ENCODE data around the gene PKIG. TPM values are rescaled to one million over a fixed set of nuclear protein-coding genes. Genes with fewer than 3 reads are reported as not detected.

PKIG gene
- total RNA-seq, 1 experiment from 2014 or later = 27.0 TPM

- no CpG with 5 or more reads among the region's 2 CpGs for WGBS (ENCODE audit: extremely low coverage, insufficient read length, low lambda C conversion rate)
- Histone ChIP-seq H2BK5ac (ENCODE audit: insufficient read length, low read length) (no peak overlapping the region), H3K9ac (ENCODE audit: extremely low read depth, insufficient read length, low read length) (no peak overlapping the region), H3T11ph (ENCODE audit: low read length) (no peak overlapping the region), H3K27me3 (ENCODE audit: insufficient read depth, low read length) (no peaks in the 10 kb centered on the region), H2BK12ac (ENCODE audit: insufficient read length, low read depth, low read length) (no peak overlapping the region), H2AK5ac (ENCODE audit: insufficient read length, low read length) (no peak overlapping the region), H3K27ac (ENCODE audit: insufficient read length, low read depth, low read length) (no peak overlapping the region), H3K23ac (ENCODE audit: insufficient read length, low read depth, low read length) (no peak overlapping the region), H3K79me1 (ENCODE audit: insufficient read depth, low read depth, low read length, poor library complexity, severe bottlenecking) (no peaks in the 10 kb centered on the region), H4K8ac (replicated peaks; ENCODE audit: insufficient read length, low read depth, low read length) (no peak overlapping the region), H3K14ac (ENCODE audit: insufficient read depth, low read length) (no peak overlapping the region), H3K56ac (ENCODE audit: insufficient read length, low read depth, low read length) (no peak overlapping the region), H4K91ac (ENCODE audit: insufficient read length, low read depth, low read length) (no peak overlapping the region), H3K79me2 (ENCODE audit: insufficient read depth, low read length) (no peaks in the 10 kb centered on the region), H3K4me2 (ENCODE audit: insufficient read depth, insufficient read length, low read length) (no peak overlapping the region), H2BK120ac (ENCODE audit: low read depth, low read length, poor library complexity, severe bottlenecking) (no peak overlapping the region), H2BK20ac (ENCODE audit: low read depth, low read length, poor library complexity, severe bottlenecking) (no peak overlapping the region), H4K5ac (ENCODE audit: insufficient read length, low read depth, low read length) (no peak overlapping the region), H2AFZ (ENCODE audit: low read length) (no peak overlapping the region), H3K4ac (ENCODE audit: low read depth, low read length) (no peak overlapping the region), H3K18ac (ENCODE audit: insufficient read length, low read depth, low read length) (no peak overlapping the region), H3K4me1 (ENCODE audit: insufficient read depth, low read length) (peaks cover 8% of the 10 kb centered on the region; the same call in 1 of the 2 replicates), H3K9me3 (ENCODE audit: control insufficient read depth, low read depth, low read length) (no peaks in the 10 kb centered on the region), H2BK15ac (ENCODE audit: low read depth, low read length) (no peak overlapping the region), H3K23me2 (ENCODE audit: insufficient read length, low read depth, low read length, poor library complexity, severe bottlenecking) (no peaks in the 10 kb centered on the region), H4K20me1 (ENCODE audit: control insufficient read depth, insufficient read depth, insufficient read length) (no peaks in the 10 kb centered on the region)
- Mint-ChIP-seq H3K4me1 (peaks cover 39 to 51% of the 10 kb centered on the region in 2 experiments), H3K27me3 (ENCODE audit: low read depth) (no peaks in the 10 kb centered on the region), H3K9me3 (no peaks in the 10 kb centered on the region), H3K36me3 (ENCODE audit: insufficient read depth in 1 of 3, low read depth in 3 of 3) (peaks cover 0 to 7% (median 4%) of the 10 kb centered on the region in 3 experiments; a peak in 3 of 7 replicates), H3K27ac (no peak overlapping the region), H3K4me3 (no peak overlapping the region)
- no peak for TF ChIP-seq CTCF (conservative IDR thresholded peaks at IDR 0.05)
- DNase-seq = no peak
These were observed 11.4 kb downstream of the PKIG start for GRCh38 chr20:44593751-44594150.
